Stimulated activated CD4-positive, alpha-beta T cell treated with anti-CD3 and anti-CD28 coated beads, TNF-alpha, amount 100 ng/mL, for 1 hour (primary cell): Measurements from ENCODE around the gene CNDP1.
"Not testable (repeated sequence)": the region's sequence is repeated elsewhere in the genome, so short reads cannot be mapped to it uniquely, and the experiment has no call there.

ENCODE experiments used
- DNase-seq, 3 donors: peaks; one replicate each; pipeline ENCODE4 v3.0.0-alpha.2; 2020; ENCODE audit warnings: low read depth in 3 of 3, low spot score in 1 of 3

Gene CNDP1

GRCh38 chr18:74534150-74534969 lies at the start of gene CNDP1:
Gene CNDP1 (plus strand): TSS chr18:74534500. CDS start chr18:74534668, 168 bp downstream.
- no peak for DNase-seq

- DNase-seq: no peak
These were observed 48.0 kb upstream of the CNDP1 start for GRCh38 chr18:74486119-74486849.

- DNase-seq: no peak
These were observed 45.9 kb upstream of the CNDP1 start for GRCh38 chr18:74488354-74488753.

GRCh38 chr18:74488864-74489263 lies 45.4 kb upstream of the CNDP1 start:
- no peak for DNase-seq

GRCh38 chr18:74489676-74490075 lies 44.6 kb upstream of the CNDP1 start:
- no peak for DNase-seq

GRCh38 chr18:74492259-74492658 lies 42.0 kb upstream of the CNDP1 start:
- DNase-seq: no peak

GRCh38 chr18:74493689-74494088 lies 40.6 kb upstream of the CNDP1 start:
- DNase-seq: peak in 2 of 3 donors; percentile 30 to 44

- no peak for DNase-seq
These were observed 39.8 kb upstream of the CNDP1 start for GRCh38 chr18:74494514-74494913.

- DNase-seq: peak; percentile 94 to 97 (median 96)
These were observed 38.5 kb upstream of the CNDP1 start, which contains the start of gene CNDP2 for GRCh38 chr18:74495581-74496507. Gene CNDP2 (plus strand): TSS chr18:74496363. CDS start chr18:74499974, 3,611 bp downstream.

- DNase-seq: no peak
These were observed 37.6 kb upstream of the CNDP1 start for GRCh38 chr18:74496508-74497323.

- DNase-seq: no peak
These were observed 37.0 kb upstream of the CNDP1 start for GRCh38 chr18:74497324-74497676.

GRCh38 chr18:74497778-74498177 lies 36.5 kb upstream of the CNDP1 start:
- DNase-seq: no peak

- peak; percentile 34 to 55 (median 52) for DNase-seq
These were observed 35.3 kb upstream of the CNDP1 start for GRCh38 chr18:74498712-74499627.

- DNase-seq: no peak
These were observed 34.7 kb upstream of the CNDP1 start for GRCh38 chr18:74499633-74500032.

GRCh38 chr18:74500372-74500771 lies 33.9 kb upstream of the CNDP1 start:
- DNase-seq: no peak

- DNase-seq: not testable (repeated sequence)
These were observed 33.5 kb upstream of the CNDP1 start for GRCh38 chr18:74500774-74501173.

- no peak for DNase-seq
These were observed 32.9 kb upstream of the CNDP1 start for GRCh38 chr18:74501386-74501785.

GRCh38 chr18:74503137-74503536 lies 31.2 kb upstream of the CNDP1 start:
- DNase-seq: no peak

- no peak for DNase-seq
These were observed 28.5 kb upstream of the CNDP1 start for GRCh38 chr18:74505776-74506175.
